ENCODE results near the gene GPC4.

GPC4 gene

DNA sequence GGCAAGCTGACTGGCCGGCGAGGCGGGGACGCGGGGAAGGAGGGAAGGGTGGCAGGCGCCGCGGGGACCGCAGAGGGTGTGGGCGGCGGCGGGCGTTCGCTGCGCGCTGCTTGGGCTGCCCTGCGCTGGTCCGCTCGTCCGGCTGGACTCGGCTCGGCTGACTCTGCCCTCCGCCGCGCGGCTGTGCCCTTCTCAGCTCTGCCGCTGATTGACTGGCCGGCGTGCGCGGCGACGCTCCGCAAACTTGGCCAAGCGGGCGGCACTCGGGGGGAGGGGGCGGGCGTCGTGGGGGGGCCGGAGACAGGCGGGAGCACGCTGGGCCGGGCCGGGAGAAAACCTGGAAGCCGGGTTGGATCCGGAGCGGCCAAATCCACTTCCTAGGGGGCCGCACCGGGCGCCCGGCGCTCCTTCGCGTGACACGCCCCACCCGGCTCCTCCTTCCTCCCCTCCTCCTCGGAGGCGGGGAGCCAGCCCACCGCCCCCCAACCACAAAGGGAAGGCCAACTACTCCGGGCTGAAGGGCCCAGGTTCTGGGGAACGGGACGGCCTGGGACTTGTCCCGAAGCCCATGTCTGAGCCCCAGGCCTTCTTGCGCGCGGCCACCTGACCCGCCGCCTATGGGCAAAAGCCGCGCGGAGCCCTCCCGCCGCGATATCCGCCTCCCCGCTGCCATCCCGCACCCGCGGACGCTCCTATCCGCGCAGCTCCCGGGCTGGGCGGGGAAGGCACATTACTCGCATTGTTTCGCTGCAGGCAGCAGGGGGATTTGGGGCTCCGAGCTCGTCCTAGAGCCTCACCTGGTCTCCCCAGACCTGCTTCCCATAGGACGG, at the start of gene GPC4:
Gene GPC4 (minus strand): TSS at position 214 of the 830 bp plus-strand sequence. CDS start 524 bp downstream, outside the sequence.
- TF ChIP-seq GATA2 (IDR thresholded peaks at IDR 0.05; ENCODE audit: low read depth, low read length) (no peak), GATA3 (IDR thresholded peaks at IDR 0.05; ENCODE audit: low read depth, low read length) (no peak)

DNA sequence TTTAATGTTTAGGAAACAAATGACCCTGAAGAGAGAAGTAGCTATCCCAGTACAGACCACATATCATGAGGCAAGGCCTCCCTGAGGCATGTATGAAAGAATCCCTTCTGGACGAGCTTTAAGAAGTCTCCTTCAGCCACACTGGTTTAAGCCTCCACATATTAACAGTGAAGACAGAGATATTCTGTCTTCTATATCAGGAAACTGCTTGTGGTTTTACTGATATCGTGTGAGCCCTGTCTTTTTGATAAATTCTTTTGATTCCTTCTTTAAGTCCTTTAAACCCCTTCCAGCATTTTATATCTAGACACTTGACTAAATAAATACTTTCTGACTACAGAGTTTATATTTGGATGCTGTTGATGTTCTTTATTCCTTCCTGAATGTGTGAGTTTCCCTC, 45.9 kb upstream of the GPC4 start:
- no peak for TF ChIP-seq GATA2 (IDR thresholded peaks at IDR 0.05; ENCODE audit: low read depth, low read length)
- no peak for TF ChIP-seq GATA3 (IDR thresholded peaks at IDR 0.05; ENCODE audit: low read depth, low read length)

DNA sequence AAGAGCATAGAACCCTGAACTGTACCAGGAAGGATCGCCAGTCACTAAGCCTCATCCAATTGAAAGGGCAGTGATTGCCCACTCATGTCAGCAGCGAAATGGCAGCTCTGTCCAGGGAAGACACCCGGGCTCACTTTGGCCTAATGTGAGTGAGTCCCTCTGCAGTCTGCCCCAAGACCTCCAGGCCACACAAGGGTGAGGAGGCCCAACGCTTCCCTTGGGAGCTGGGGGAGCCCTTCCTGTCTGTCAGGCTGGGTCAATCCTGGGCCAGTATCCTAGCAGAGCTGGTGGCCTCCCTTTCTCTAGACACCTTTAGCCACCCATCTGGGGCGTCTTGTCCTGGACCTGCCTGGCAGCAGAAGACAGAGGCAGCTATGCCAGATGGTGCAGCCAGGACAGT, 39.6 kb upstream of the GPC4 start:
- TF ChIP-seq GATA2 (IDR thresholded peaks at IDR 0.05; ENCODE audit: low read depth, low read length) (no peak), GATA3 (IDR thresholded peaks at IDR 0.05; ENCODE audit: low read depth, low read length) (no peak)

DNA sequence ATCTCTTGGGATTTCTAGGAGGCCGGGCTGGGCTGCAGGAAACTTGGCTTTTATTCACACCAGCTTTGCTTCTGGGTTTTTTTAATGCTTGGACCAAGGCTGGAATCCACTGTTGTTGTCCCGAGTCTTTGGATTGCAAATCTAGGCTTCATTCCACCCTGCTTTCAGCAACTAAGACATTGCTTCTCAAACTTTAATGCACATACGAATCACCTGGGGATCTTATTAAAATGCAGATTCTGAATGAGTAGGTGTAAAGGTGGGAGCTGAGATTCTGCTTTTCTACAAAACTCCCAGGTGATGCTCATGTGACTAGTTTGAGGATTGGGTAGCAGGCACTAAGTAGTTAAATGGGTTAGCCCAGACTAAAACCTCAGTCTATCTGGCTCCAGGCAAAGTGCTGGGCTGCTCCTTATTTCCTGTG, 39.2 kb upstream of the GPC4 start:
- no peak for TF ChIP-seq GATA2 (IDR thresholded peaks at IDR 0.05; ENCODE audit: low read depth, low read length)
- no peak for TF ChIP-seq GATA3 (IDR thresholded peaks at IDR 0.05; ENCODE audit: low read depth, low read length)

DNA sequence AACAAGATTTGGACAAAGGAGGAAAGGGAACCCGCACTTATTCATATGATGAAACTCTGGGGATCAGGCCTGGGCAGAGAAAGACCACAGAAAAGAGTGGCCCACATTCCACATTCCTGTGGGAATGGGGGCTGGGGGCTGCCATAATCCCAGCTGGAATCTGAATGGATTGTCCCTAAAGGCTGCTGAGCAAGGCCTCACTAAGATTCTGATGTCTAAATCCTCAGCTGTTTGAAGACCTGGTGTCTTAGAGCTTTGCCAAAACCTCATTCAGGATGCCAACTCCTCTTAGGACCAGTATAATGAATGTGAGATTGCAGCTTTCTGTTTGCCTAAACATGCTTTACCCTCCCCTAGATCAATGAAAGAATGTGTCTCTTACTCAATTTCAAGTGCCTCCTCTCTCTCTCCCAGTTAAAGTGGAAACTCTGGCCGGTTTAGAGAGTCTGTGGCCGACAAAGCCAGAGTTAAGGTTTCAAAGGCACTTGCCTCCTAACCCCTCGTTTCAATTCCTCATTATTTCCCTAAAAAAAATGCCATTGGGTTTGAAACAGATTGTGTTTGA, 33.3 kb upstream of the GPC4 start:
- TF ChIP-seq GATA2 (IDR thresholded peaks at IDR 0.05; ENCODE audit: low read depth, low read length) = no peak
- TF ChIP-seq GATA3 (IDR thresholded peaks at IDR 0.05; ENCODE audit: low read depth, low read length) = no peak

DNA sequence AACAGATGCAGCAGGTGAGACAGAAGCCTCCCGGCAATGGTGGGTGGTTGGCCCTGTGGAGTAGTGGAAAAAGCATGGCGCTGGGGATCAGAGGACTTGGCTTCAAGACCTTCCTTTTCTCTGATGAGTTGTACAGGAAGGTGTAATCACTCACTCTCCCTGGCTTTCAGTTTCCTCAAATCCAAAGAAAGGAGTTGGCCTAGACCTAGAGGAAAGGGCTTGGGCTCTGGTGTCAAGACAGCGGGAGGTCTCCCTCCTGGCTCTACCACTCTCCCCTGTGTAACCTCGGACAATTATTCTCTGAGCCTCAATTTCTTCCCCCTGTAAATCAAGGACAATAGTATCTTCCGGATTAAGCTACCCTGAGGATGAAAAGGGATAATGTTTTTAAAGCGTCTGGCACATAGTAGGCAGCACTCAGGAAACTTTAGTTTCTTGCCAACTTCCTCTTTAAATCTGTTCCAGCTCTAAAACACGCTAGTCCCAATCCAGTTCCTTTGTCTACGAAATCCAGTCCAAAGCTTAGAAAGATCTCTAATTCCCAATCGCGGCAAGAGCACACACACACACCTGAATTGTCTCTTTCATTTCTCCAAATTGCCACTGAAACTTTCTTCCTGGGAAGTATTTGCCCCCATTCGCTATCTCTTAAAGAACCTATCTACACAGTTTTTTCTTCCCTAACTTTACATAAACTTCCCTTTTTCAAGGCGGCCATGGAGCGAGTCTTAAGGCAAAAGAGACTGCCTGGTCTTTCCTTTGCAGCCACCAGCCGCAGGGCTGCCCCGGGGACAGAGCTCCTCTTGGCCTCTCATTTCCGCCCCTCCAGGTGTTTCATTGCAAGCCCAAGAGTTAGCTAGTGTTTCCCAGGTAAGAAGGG, 29.9 kb upstream of the GPC4 start:
- TF ChIP-seq GATA2 (IDR thresholded peaks at IDR 0.05; ENCODE audit: low read depth, low read length) = no peak
- TF ChIP-seq GATA3 (IDR thresholded peaks at IDR 0.05; ENCODE audit: low read depth, low read length) = no peak

DNA sequence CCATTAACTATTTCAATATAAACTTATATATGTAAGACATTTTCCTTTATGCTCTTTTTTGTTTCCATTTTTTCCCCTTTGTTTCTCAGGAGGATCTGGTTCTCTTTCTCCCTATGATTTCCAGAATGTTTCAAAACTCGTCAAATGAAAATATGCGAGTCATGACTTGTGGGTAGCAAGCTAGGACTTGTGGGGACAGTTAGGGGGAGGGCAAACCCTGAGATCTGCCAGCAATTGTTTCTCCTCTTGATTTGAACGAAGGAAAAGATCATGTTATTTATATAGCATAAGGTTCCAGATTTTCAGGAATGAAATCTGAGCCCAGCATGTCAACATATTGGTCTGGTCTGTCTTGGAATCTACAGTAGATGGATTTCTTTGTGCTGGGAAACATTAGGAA, 28.9 kb upstream of the GPC4 start:
- no peak for TF ChIP-seq GATA3 (IDR thresholded peaks at IDR 0.05; ENCODE audit: low read depth, low read length)
- no peak for TF ChIP-seq GATA2 (IDR thresholded peaks at IDR 0.05; ENCODE audit: low read depth, low read length)

DNA sequence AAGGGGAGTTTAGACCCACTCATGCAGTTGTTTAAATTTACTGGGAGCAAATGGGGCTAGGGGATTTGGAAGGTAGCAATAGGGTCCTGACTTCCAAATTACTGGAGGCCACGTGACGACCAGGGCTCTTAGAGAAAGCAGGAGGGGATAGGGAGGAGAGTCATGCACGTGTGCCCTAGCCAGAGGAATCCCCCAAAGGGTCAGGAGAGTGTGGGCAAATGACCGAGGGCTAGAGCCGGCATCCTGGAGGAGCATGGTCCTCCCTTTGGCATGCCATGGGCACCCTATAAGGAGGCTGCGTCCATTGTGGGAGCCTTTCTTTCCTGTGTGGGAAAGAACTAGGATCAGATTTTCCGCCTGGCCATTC, 25.5 kb upstream of the GPC4 start:
- TF ChIP-seq GATA2 (IDR thresholded peaks at IDR 0.05; ENCODE audit: low read depth, low read length) (no peak), GATA3 (IDR thresholded peaks at IDR 0.05; ENCODE audit: low read depth, low read length) (no peak)

DNA sequence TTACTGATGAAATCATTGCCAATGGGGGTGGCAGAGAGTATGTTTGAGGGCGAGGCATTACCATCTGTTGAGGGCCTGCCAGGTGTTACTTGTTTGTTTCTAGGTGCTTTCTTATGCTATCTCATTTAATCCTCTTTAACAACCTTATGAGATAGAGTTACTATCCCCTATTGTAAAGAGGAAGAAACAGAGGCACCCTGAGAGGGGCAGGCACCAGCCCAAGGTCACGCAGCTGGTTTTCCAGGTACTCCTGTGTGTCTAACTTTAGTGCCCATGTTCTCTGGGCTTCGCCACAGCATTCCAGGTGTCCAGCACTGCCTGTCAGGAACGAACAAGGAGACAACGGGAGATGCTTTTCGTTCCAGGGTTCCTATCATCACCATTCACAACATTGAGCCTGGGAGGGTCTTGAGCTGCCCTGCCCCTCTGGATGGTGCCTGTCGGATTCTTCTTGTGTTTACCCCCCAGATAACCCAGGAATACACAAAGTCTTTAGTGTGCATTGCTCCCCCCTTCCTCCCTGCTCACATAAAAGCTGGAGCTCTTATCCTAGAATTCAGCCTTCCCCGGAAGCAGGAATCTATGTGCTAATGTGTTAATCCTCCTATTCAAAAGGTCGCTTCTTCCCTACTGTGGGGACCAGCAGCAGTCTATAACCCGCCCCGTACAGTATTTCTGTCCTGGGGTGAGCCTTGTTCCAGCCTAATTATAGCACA, 24.9 kb upstream of the GPC4 start:
- TF ChIP-seq GATA2 (IDR thresholded peaks at IDR 0.05; ENCODE audit: low read depth, low read length) (no peak), GATA3 (IDR thresholded peaks at IDR 0.05; ENCODE audit: low read depth, low read length) (no peak)

DNA sequence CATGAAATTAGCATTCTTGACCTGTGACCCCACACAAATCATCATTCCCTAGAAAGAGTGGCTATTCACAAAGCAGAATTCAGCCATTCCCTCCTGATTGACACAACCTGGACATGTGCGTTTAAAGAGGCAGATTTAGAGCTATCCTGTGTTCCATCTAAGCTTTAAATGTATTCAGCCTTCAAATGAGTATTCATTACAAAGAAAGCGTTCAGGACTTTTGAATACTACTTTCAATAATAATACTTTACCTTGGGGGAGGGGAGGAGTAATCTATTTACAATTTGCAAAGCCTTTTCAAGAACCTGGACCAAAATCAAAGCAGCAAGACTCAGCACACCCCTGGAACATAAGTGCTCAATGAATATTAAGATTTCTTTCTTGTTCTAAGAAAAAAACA, 22.5 kb upstream of the GPC4 start:
- TF ChIP-seq GATA2 (IDR thresholded peaks at IDR 0.05; ENCODE audit: low read depth, low read length) (no peak), GATA3 (IDR thresholded peaks at IDR 0.05; ENCODE audit: low read depth, low read length) (no peak)

DNA sequence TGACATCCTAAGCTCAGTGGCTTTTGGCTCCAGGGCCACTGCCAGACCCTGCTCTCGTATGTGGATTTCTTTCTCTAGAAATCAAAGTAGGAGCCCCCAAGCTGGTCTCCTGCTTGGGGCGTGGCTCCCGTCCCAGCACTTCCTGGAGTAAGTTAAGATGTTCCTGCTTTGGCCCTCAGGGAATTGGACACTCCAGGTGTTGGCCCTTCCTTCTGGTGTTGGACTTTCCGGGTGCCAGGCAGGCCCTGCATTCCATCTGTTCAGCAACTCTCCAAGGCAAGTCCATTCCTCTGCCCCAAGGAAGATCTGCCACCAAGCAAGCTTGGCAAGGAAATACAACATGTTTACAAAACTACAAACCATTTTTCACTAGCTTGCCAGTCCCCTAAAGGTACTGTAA, 22.1 kb upstream of the GPC4 start:
- TF ChIP-seq GATA2 (IDR thresholded peaks at IDR 0.05; ENCODE audit: low read depth, low read length) (no peak), GATA3 (IDR thresholded peaks at IDR 0.05; ENCODE audit: low read depth, low read length) (no peak)

DNA sequence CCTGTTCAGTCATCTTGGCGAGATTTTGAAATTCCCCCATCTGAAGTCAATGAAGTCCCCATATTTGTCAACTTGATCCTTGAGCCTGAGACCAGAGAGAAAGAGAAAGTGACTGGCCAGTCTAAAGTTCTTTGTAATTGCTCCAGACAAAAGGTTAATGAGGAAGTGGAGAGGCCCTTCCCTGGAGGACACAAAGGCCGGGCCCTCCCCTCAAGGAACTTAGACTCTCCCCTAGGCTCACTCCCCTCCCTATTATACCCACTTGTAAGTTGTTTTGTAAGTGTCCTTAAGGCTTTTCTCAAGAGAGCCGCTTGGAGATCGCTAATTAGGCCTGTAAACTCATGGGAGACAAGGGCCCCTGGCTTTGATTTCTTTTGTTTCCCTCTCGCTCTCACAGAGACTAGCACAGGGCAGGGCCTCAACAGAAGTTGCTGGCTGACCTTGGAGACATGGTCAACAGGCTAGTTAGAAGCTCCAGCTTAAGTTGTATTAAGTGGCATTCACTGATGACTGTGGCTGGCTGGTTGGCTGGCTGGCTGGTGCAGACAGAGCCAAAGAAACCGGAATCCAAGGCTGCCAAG, 20.3 kb upstream of the GPC4 start:
- TF ChIP-seq GATA3 (IDR thresholded peaks at IDR 0.05; ENCODE audit: low read depth, low read length) = no peak
- TF ChIP-seq GATA2 (IDR thresholded peaks at IDR 0.05; ENCODE audit: low read depth, low read length) = no peak

DNA sequence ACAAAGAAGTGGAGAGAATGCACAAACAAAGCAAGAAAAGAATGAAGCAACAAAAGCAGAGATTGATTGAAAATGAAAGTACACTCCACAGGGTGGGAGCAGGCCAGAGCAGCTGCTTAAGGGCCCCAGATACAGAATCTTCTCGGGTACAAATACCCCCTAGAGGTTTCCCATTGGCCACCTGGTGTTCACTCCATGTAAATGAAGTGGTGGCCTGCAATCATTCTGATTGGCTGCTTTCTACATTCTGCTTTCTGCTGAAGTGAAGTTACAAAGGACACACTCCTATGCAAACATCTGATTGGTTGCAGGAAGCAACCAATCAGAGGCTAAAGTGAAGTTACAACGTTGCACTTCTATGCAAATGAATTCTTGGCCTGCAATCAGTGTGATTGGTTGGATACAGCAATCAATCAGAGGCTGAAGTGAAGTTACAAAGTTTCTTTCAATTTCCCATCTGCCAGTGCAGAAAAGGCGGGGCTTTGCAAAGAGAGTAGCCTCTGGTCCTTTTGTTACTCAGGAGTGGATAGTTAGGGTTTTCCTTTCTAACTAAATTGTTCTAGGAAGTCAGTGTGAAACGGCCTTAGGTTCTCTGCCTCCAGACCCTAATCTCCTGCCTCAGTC, 19.0 kb upstream of the GPC4 start:
- TF ChIP-seq GATA3 (IDR thresholded peaks at IDR 0.05; ENCODE audit: low read depth, low read length) (no peak), GATA2 (IDR thresholded peaks at IDR 0.05; ENCODE audit: low read depth, low read length) (no peak)

Measured in SH-SY5Y (cell line).